ENCODE results near the gene PHF2.

- TF ChIP-seq POLR2A (IDR thresholded peaks at IDR 0.05) (no peak), CTCF (IDR thresholded peaks at IDR 0.05) (no peak)
Measured at GRCh38 chr9:93669958-93670207, 93.5 kb downstream of the PHF2 start.

Measured in body of pancreas (tissue), 4 donors.